Erythroblast (primary cell): Measurements from ENCODE around the gene CNPY2.

ENCODE experiments used
- DNase-seq, 2 experiments: peaks; one replicate each; lab custom pipeline; 2025; lab: John Stamatoyannopoulos, UW
- GATA1 ChIP-seq: IDR thresholded peaks from 2 replicates; pipeline ENCODE4 v1.6.1; 2011; ENCODE audit warnings: low read depth, mild to moderate bottlenecking, control low read depth, low read length, moderate library complexity
- POLR2A ChIP-seq: IDR thresholded peaks from 2 replicates; pipeline ENCODE4 v1.6.1; 2011; ENCODE audit warnings: mild to moderate bottlenecking, low read length

CNPY2 gene

GRCh38 chr12:56261503-56262232 is 54.1 kb downstream of the CNPY2 start:
- TF ChIP-seq GATA1 (no peak), POLR2A (no peak)
- DNase-seq, result peak; percentile 42 to 64

- TF ChIP-seq POLR2A (no peak), GATA1 (no peak)
- no peak for DNase-seq
These were observed 54.9 kb downstream of the CNPY2 start for GRCh38 chr12:56260921-56261320.

GRCh38 chr12:56260380-56260779 is 55.4 kb downstream of the CNPY2 start:
- DNase-seq, result no peak

More at GRCh38 chr12:56260380-56260779, 55.4 kb downstream of the CNPY2 start:
- TF ChIP-seq GATA1 (no peak), POLR2A (no peak)
